GM18505 (cell line): ENCODE results near the gene RIMBP3C.
"Not testable (repeated sequence)": the region's sequence is repeated elsewhere in the genome, so short reads cannot be mapped to it uniquely, and the experiment has no call there.

Experiments
- ATAC-seq: cut with Tn5 transposase; IDR thresholded peaks from one replicate; pipeline ENCODE4 v1.9.1; 2021; ENCODE audit not compliant: unreplicated experiment
- POLR2A ChIP-seq: IDR thresholded peaks from 4 replicates; pipeline ENCODE4 v1.6.1; 2011; ENCODE audit warnings: borderline replicate concordance; ENCODE audit not compliant: insufficient read depth, insufficient read length; ENCODE audit errors: extremely low read depth

The RIMBP3C gene

DNA sequence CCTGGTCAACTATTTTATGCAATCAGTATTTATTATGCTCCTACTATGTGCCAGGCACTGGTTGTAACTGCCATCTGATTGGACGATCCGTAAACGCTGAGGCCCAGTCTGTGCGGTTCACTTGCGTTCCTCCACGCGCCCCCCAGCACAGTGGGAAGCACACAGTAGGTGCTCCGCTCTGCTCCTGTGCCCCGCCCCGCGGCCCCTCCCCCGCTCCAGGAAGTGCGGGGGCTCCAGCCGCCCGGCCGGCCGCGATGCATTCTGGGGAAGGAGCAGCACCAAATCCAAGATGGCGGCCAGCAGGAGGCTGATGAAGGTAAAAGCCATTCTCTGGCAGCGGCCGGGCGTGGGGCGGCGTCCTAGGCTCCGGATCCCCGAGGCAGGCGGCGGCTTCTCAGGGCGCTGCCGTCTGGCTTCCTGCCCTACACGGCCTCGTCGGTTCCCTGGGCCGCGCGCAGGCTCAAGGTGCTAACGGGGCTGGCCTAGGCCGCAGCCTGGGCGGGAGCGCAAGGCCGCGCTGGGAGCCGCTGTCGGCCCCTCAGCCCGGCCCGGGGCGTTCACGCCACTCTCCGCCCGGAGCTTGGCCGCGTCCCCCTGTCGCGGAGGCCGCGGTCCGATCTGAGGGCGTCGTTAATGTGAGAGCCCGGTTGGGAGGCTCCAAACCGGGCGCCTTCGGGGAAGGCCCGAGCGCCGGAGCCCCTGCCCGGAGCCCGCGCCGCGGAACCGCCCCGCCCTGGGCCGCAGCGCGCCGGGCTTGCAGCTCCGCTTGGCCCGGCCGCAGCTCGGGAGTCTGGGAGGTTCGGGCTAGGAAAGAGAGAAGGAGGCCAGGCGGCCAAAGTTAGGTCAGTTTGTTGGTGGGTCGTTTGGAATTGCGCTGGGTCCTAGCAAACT, 16.4 kb upstream of the RIMBP3C start, which contains the start of gene UBE2L3:
Gene UBE2L3 (plus strand): TSS at position 259 of the 891 bp plus-strand sequence. CDS start 31 bp downstream, at position 290.
- TF ChIP-seq POLR2A, result peak; percentile 87
- ATAC-seq, result peak; percentile 61

DNA sequence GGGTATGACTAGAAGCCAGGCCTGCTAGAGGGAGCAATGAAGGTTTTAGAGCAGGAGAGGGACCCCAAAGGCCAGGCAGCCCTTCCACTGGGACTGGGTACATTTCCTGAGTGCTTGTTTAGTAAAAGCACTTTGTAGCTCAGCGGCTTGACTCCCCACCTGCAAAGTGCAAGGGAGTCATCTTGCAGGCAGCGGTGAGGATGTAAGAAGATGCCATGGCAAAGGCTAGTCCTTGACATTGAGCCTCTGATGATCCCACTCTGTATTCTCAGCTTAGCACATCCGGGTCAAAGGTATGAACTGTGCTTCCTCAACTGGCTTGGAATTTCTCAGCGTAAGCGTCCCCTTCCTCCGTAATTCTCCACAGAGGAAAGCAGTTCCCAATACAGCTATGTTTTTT, 13.2 kb upstream of the RIMBP3C start:
- no peak for ATAC-seq
- TF ChIP-seq POLR2A, result no peak

DNA sequence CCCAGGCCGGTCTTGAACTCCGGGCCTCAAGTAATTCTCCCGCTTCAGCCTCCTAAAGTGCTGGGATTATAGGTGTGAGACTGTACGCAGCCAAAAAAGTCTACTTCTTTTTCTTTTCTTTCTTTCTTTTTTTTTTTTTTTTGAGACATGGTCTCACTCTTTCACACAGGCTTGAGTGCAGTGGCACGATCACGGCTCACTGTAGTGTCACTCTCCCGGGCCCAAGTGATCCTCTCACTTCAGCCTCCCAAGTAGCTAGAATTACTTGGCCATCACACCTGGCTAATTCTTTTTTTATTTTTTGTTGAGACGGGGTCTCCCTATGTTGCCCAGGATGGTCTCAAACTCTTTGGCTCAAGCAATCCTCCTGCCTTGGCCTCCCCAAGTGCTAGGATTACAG, 12.7 kb upstream of the RIMBP3C start:
- no peak for TF ChIP-seq POLR2A
- ATAC-seq, result no peak

DNA sequence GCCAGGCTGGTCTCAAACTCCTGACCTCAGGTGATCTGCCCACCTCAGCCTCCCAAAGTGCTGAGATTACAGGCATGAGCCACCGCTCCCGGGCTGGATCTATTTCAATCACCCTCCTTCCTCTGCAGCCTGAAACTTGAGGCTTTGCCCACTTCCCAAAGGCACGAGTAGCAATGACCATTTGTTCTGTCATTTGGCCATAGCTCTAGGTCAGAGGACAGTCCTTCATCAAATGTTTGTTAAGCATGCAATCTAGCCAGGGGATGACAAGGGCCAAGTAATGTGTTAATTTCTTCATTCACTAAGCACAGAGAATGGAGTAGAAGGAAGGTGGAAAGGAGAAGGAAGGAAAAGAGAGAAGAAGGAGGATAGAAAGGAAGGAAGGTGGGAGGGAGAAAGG, 9.4 kb upstream of the RIMBP3C start:
- ATAC-seq, result not testable (repeated sequence)

DNA sequence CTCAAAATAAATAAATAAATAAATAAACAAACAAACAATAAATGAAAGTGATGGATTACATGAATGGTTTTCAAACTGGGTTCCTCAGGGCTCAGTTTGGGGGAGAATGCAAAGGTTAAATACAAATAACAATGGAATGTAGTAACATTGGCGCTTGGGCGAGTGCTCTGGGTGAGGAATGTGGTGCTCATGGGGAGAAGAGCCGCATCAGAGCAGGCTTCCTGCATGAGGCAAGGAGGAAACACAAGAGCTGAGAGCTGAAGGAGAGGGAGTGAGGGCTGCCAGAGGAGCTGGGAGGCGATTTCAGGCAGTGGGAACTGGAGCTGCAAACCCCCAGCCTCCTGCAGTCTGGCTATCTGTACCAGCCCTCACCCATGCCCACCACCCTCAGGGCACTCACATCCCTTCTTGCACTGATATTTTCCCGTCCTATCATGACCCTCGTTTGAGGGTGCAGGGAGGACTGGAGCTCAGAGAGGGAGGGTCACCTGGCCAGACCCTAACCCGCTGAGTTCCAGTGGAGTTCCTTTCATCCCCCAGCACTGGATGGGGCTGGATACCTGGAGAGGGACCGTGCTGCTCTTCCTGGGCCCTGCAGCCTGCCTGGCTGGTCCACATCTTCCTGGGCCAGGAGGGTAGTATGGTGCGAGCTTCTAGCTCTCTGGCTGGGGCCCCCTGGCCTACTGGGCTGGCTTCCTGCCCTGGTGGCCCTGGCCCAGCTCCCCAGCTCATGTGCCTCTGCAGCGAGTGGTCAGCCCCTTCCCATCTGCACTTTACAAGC, 8.3 kb upstream of the RIMBP3C start:
- not testable (repeated sequence) for ATAC-seq

DNA sequence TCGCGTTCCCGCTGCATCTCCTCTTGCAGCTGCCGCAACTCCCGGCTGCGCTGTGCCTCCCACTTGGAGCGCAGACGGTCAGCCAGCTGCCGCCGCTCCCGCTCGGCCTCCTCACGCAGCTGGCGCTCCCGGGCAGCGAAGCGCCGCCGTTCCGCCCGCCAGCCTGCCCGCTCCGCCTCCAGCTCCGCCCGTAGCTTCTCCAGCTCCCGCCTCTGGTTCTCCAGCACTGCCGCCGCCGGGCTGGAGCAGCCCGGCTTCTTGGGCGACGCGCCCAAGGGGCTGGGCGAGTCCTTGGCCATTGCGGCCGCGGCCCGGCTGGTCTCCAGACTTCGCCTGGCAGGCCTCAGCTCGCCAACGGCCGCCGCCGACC, 598 bp downstream of the RIMBP3C start:
- ATAC-seq, result not testable (repeated sequence)

DNA sequence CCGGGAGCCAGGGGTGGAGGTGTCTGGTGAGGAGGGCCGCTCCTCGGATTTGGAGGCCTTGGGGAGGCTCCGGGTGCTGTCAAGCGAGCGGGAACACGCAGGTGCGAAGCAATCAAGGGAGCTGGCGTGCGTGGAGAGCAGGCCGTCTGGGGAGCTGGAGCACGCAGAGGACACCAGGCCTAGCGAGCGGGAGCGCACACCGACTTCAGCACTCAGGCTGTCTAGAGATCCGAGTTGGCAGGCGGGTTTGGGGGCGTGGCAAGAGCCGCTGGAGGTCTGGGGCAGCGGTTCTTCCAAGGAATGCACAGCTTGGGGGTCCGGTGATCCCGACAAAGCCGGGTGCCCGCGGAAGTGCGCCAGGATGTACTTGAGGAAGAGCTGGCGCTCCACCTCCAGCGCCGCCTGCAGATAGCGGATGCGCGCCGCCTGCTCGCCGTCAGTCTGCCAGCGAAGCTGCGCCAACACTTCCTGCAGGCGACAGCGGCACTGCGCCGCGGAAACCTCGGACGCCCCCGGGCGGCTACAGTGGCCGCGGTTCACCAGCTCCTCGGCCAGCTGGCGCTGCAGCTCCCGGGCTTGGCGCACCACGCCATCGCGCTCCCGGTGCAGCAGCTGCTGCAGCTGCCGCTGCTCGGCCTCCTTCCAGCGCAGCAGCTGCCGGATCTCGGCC, 1.1 kb downstream of the RIMBP3C start:
- not testable (repeated sequence) for ATAC-seq

DNA sequence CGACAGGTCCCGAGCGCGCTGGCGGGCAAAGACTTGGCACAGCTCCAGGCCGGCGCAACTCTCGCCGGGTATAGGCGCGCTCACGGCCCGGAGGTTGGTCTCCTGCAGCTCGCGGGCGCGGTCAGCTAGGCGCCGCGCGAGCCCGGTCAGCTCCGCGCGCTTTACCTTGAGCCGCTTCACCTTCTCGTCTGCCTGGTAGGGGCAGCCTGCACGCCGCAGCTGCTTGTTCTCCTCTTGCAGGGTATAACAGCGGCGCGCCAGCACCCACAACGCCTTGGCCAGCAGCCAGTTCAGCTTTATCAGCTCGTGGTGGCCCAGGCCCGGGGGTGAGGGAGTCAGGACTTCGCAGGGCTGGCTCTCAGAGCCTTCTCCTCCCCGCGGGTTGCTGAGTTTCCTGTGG, 1.7 kb downstream of the RIMBP3C start:
- ATAC-seq, result not testable (repeated sequence)

DNA sequence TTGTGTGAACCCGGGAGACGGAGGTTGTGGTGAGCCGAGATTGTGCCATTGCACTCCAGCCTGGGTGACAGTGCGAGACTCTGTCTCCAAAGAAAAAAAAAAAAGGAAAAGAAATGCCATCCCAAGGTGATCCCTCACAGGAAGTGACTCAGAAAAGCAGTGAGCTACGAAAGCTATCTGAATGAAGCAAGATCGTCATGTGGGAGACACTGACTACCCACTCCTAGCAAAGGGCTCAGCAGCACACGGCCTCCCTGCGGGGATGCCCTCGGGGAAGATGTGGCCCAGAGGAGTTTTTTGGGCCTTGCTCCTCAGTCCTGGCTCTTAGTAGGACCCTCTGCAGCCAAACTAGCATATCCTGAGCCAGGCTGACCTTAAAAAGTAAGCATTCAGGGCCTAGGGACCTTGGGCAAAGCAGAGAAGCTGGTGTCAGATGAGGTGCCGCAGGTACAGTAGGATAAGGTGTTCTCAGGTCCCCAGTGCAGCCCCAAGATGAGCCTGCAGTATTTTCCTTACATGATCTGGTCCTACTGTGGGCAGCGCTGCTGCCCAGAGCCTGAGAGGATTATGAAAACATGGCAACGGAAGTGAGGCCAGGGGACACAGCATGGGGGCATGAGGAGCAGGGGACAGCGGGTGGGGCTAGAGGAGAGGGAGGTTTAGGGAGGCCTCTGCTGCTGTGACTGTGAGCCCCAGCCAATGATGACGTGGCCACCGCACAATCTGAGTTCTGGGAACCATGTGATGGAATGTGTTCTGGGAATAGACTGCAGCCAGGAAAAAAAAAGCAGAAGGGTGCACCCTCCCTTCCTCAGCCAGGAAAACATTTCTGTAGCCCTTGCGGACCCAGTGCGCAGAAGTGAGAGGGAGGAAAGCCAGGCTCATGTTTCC, 6.6 kb downstream of the RIMBP3C start:
- not testable (repeated sequence) for ATAC-seq

DNA sequence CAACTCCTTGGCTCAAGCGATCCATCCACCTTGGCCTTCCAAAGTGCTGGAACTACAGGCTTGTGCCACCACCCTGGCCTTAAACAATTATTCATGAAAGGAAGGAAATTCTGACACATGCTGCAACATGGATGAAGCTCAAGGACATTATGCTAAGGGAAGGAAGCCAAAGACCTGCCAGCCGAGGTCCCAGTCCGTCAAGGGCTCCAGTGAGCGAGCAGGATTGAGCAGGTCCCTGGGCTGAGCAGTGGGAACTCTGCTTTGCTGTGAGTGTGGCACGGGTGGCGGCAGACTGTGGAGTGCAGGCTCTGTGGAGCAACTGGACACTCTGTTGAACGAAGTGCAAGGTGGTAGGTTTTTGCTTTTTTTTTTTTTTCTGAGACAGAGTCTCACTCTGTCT, 11.4 kb downstream of the RIMBP3C start:
- not testable (repeated sequence) for ATAC-seq

- ATAC-seq, result not testable (repeated sequence)
Measured at GRCh38 chr22:21532863-21533648, 18.2 kb downstream of the RIMBP3C start.

- not testable (repeated sequence) for ATAC-seq
Measured at GRCh38 chr22:21531525-21531924, 19.7 kb downstream of the RIMBP3C start.

GRCh38 chr22:21526705-21527500, 24.4 kb downstream of the RIMBP3C start:
- not testable (repeated sequence) for ATAC-seq

GRCh38 chr22:21516970-21517764, 34.1 kb downstream of the RIMBP3C start:
- ATAC-seq, result not testable (repeated sequence)

GRCh38 chr22:21516522-21516921, 34.7 kb downstream of the RIMBP3C start:
- ATAC-seq, result not testable (repeated sequence)

DNA sequence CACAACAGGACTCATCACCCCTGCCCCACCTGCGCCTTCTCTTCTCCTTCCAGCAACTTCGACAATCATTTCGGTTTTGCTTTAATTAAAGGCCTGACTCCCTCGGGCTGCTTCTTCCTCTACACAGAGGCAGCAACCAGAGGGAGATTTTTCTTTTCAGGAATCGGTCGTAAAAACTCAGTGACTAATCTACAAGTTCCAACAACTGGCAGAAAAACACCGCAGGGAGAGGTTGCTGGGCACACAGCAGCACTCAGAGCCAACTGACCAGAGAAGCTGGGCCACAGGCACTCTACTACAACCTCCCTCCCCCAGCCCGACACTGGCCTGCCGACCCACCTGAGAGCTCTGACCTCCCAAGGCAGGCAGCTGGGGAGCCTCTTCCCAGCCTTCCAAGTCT, 36.0 kb downstream of the RIMBP3C start:
- not testable (repeated sequence) for ATAC-seq

DNA sequence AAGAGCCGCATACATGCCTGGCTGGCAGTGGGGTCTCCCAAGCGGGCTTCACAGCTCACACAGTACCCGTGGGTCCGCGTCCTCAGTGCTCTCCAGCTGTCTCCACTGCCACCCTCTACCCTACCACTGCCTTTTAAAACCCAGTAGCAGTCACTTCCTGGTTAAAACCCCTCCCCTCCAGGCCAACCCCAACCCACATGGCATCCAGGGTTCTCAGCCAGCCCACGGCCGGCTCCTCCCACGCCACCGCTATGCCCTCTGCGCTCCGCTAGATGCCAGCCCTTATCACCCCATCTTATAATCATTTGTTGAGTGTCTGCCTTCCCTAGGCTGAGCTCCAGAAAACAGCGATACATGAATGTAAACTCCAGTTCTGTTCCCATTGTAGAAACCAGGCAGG, 37.1 kb downstream of the RIMBP3C start:
- not testable (repeated sequence) for ATAC-seq
